ENCODE results near the gene PTPRCAP. TPM values are rescaled to one million over a fixed set of nuclear protein-coding genes. Genes with fewer than 3 reads are reported as not detected.

The PTPRCAP gene
- total RNA-seq, 2 donors from 2014 or later: 94.5 to 119 TPM

- Mint-ChIP-seq H3K36me3 (ENCODE audit: insufficient read depth in 2 of 2) (peaks cover 2 to 5% of the 10 kb centered on the region in 2 donors), H3K4me1 (ENCODE audit: low read depth) (peaks cover 78% of the 10 kb centered on the region), H3K27ac (no peak overlapping the region), H3K27me3 (ENCODE audit: low read depth) (no peaks in the 10 kb centered on the region), H3K9me3 (no peaks in the 10 kb centered on the region), H3K4me3 (peak overlapping the region; percentile 77 to 84)
- DNase-seq (no peak), ATAC-seq (replicated peaks in 1 of 2) (no peak)
Measured at GRCh38 chr11:67442504-67443404, 5.3 kb upstream of the PTPRCAP start.

DNA sequence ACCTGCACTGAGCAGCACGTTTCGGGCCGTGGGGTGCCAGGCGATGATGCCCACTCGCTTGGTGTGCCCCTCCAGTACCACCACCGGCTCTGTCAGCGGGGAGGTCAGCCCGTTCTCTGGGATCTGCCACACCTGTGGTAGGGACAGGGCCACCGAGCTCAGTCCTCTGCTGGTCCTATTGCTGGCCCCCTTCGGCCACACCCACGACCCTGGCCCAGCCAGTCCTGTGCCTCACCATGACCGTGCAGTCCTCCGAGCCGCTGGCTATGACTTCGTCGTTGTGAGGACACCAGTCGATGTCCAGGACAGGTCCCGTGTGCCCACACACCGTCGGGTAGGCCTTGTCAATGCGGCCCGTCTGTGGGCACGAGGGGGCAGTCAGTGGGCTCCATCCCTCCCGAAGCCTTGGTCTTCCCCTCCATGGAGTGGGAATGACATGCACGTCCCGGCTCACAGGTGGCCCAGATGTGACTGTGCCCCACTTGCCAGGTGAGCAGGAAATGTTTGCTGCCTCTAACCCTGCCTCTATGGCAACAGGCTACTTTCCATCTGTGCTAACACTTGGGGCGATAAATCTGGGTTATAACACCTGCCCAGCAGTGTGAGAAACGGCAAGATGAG lies 4.4 kb upstream of the PTPRCAP start:
- H3K27me3 Mint-ChIP-seq (ENCODE audit: low read depth): no peaks in the 10 kb centered on the region
- no peaks in the 10 kb centered on the region for H3K9me3 Mint-ChIP-seq
- H3K4me1 Mint-ChIP-seq (ENCODE audit: low read depth): peaks cover 71% of the 10 kb centered on the region
- DNase-seq (no peak), ATAC-seq (replicated peaks in 1 of 2) (no peak)
- no peak overlapping the region for H3K27ac Mint-ChIP-seq
- H3K36me3 Mint-ChIP-seq (ENCODE audit: insufficient read depth in 2 of 2): peaks cover 2 to 7% of the 10 kb centered on the region in 2 donors
- H3K4me3 Mint-ChIP-seq: peak overlapping the region; percentile 44 to 84

GRCh38 chr11:67441098-67441563 lies 3.6 kb upstream of the PTPRCAP start:
- ATAC-seq (replicated peaks in 1 of 2) (no peak), DNase-seq (no peak)
- H3K27ac Mint-ChIP-seq: no peak overlapping the region
- H3K9me3 Mint-ChIP-seq: no peaks in the 10 kb centered on the region
- H3K4me3 Mint-ChIP-seq: no peak overlapping the region
- H3K27me3 Mint-ChIP-seq (ENCODE audit: low read depth): no peaks in the 10 kb centered on the region
- peaks cover 4 to 11% of the 10 kb centered on the region in 2 donors for H3K36me3 Mint-ChIP-seq (ENCODE audit: insufficient read depth in 2 of 2)
- peaks cover 64% of the 10 kb centered on the region for H3K4me1 Mint-ChIP-seq (ENCODE audit: low read depth)

DNA sequence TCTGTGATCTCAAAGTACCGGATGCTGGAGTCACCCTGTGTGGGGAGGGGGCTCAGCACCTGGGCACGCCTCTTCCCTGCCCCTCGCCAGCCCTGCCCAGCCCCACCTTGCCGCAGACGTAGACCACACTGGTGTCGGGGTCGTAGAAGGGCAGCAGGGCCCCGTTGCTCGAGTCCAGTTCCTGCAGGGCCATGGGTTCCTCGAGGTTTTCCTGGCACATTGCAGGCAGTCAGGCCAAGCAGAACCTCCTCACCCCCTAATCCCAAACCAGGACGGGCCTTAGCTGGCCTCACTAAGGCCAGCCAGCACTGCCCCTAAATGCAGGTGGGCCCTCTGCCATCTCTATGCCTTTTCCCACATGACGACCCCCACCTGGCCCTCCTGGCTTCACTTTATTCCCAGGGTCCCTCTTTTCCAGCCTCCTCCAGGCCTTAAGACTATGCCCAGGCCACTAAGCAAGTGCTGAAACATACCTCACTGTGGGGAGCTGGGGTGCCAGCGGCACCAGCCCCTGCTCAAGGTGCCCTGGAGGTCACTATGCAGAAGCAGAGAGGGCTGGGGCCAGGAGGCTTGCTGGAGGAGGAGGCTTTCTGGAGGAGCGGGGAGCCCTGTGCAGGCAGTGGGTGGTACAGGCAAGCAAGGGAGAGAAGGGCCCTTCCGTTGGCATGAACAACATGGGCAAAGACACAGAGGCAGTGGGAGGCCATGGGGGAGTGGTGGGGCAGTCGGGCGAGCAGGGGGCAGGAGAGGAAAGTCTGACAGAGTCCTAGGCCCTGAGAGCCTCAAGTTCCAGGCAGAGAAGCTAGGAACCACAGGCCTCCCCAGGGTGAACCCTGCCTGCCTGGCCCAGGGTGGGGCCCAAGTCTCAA lies 3.0 kb upstream of the PTPRCAP start:
- ATAC-seq (replicated peaks in 1 of 2): peak in 1 of 2 donors; percentile 6
- Mint-ChIP-seq H3K27ac (peak overlapping the region; percentile 92), H3K9me3 (no peaks in the 10 kb centered on the region), H3K36me3 (ENCODE audit: insufficient read depth in 2 of 2) (peaks cover 7 to 12% of the 10 kb centered on the region in 2 donors), H3K4me1 (ENCODE audit: low read depth) (peaks cover 63% of the 10 kb centered on the region), H3K4me3 (peak overlapping the region; percentile 91 to 97), H3K27me3 (ENCODE audit: low read depth) (no peaks in the 10 kb centered on the region)
- no peak for DNase-seq

GRCh38 chr11:67439321-67440228 lies 2.1 kb upstream of the PTPRCAP start:
- H3K27ac Mint-ChIP-seq: peak overlapping the region; percentile 92
- peaks cover 59% of the 10 kb centered on the region for H3K4me1 Mint-ChIP-seq (ENCODE audit: low read depth)
- no peak for DNase-seq
- H3K9me3 Mint-ChIP-seq: no peaks in the 10 kb centered on the region
- H3K36me3 Mint-ChIP-seq (ENCODE audit: insufficient read depth in 2 of 2): peaks cover 10 to 16% of the 10 kb centered on the region in 2 donors
- H3K27me3 Mint-ChIP-seq (ENCODE audit: low read depth): no peaks in the 10 kb centered on the region
- ATAC-seq (replicated peaks in 1 of 2): peak; percentile 3 to 4
- peak overlapping the region; percentile 91 to 97 for H3K4me3 Mint-ChIP-seq

DNA sequence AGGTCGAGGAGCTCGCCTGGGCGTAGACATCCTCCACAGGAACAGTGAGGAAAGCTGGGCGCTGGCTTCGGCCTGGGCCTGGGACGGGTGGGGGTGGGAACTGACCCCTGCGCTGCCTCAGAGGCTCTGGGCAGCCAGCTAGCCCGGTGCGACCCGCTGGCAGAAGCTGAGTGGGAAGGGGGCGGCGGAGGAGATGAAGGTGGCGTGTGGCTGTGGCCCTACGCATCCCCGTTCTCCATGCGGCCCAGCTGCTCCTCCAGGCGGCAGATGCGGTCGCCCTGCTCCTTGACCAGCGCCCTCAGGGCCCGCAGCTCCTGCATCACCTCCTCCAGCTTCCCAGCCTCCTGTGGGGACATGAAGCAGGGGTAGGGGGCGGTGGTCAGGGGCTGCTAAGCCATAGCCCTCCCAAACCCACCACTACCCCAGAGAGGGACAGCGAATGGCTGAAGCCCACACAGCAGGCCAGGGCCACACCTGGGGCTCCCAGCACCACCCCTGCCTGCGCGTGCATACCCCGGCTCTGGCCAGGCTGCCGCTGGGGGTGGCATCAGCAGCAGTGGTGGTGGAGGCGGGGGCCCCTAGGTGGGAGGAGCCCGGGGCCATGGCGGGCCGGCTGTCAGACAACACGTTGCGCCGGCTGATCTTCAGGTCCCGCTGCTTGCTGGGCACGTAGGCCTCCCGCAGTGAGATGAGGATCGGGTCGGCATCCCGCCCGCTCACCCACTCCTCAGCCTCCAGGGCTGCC lies 848 bp upstream of the PTPRCAP start:
- Mint-ChIP-seq H3K4me1 (ENCODE audit: low read depth) (peaks cover 60% of the 10 kb centered on the region), H3K4me3 (peak overlapping the region; percentile 91 to 97)
- peak; percentile 70 to 78 for ATAC-seq (replicated peaks in 1 of 2)

DNA sequence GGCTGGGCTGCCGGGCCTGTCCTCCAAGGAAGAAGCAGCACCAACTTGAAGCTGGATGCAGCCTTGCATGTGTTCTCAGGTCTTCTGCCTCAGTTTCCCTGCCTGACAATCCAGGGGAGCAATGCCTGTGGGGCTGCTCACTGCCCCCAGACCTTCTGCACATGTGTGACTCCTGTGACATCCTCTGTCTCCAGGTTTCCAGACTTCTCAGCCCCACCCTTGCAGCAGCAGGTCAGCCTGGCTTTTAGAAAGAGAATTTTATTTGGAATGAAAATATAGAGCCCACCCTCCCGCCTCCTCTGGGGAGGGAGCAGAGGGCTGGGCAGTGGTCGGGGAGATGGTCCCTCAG lies 301 bp upstream of the PTPRCAP start:
- Mint-ChIP-seq H3K27ac (peak overlapping the region; percentile 89), H3K36me3 (ENCODE audit: insufficient read depth in 2 of 2) (peaks cover 10 to 18% of the 10 kb centered on the region in 2 donors), H3K4me1 (ENCODE audit: low read depth) (peaks cover 63% of the 10 kb centered on the region), H3K9me3 (no peaks in the 10 kb centered on the region), H3K4me3 (peak overlapping the region; percentile 91 to 97), H3K27me3 (ENCODE audit: low read depth) (no peaks in the 10 kb centered on the region)
- ATAC-seq (replicated peaks in 1 of 2) (no peak), DNase-seq (no peak)

More for the DNA sequence above, 848 bp upstream of the PTPRCAP start:
- peak overlapping the region; percentile 89 for H3K27ac Mint-ChIP-seq
- no peaks in the 10 kb centered on the region for H3K9me3 Mint-ChIP-seq
- H3K27me3 Mint-ChIP-seq (ENCODE audit: low read depth): no peaks in the 10 kb centered on the region
- peak; percentile 89 to 92 for DNase-seq
- peaks cover 10 to 18% of the 10 kb centered on the region in 2 donors for H3K36me3 Mint-ChIP-seq (ENCODE audit: insufficient read depth in 2 of 2)

GRCh38 chr11:67436459-67437081 lies 912 bp downstream of the PTPRCAP start:
- peak overlapping the region; percentile 20 for H3K27ac Mint-ChIP-seq
- H3K4me1 Mint-ChIP-seq (ENCODE audit: low read depth): peaks cover 66% of the 10 kb centered on the region
- peak; percentile 31 to 38 for ATAC-seq (replicated peaks in 1 of 2)
- no peaks in the 10 kb centered on the region for H3K27me3 Mint-ChIP-seq (ENCODE audit: low read depth)
- peaks cover 10 to 24% of the 10 kb centered on the region in 2 donors for H3K36me3 Mint-ChIP-seq (ENCODE audit: insufficient read depth in 2 of 2)
- peak; percentile 76 to 80 for DNase-seq
- H3K9me3 Mint-ChIP-seq: no peaks in the 10 kb centered on the region
- H3K4me3 Mint-ChIP-seq: peak overlapping the region; percentile 91 to 97

DNA sequence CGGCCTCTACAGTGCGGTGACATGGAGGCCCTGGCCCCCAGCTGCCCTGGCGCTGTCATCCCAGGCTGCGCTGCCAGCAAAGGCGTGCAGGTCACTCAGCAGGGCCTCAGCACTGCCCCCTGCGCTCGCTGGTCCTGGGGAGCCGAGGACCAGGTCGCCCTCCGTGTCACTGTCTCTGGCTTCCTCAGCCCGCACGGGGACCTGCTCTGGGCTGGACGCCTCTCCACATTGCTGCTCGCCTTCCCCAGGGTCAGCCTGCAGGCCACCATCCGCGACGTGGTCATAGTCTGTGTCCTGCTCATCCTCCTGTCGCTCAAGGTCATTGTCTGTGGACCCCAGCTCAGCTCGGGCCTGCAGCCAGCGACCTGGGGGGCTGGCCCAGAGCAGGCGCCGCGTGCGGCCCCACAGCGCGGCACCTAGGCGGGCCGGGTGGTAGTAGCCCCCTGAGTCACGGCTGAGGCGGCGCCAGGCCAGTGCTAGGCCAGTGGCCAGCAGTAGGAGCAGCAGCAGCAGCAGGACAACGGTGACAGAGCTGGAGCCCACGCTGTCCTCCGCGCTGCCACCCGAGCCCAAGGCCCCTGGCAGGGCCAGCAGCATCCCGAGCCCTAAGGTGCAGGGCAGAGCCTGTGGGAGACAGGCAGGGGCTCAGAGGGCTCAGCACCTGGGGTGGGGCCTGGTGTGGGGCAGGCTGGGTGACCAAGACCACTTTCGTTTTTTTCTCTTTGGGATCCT lies 1.6 kb downstream of the PTPRCAP start:
- Mint-ChIP-seq H3K4me1 (ENCODE audit: low read depth) (peaks cover 71% of the 10 kb centered on the region), H3K9me3 (no peaks in the 10 kb centered on the region), H3K27ac (peak overlapping the region; percentile 81), H3K4me3 (peak overlapping the region; percentile 91 to 97), H3K27me3 (ENCODE audit: low read depth) (no peaks in the 10 kb centered on the region), H3K36me3 (ENCODE audit: insufficient read depth in 2 of 2) (peaks cover 10 to 24% of the 10 kb centered on the region in 2 donors)
- peak in 1 of 2 donors; percentile 0 for ATAC-seq (replicated peaks in 1 of 2)
- no peak for DNase-seq

- Mint-ChIP-seq H3K36me3 (ENCODE audit: insufficient read depth in 2 of 2) (peaks cover 10 to 24% of the 10 kb centered on the region in 2 donors), H3K27ac (peak overlapping the region; percentile 91), H3K4me3 (peak overlapping the region; percentile 91 to 97), H3K27me3 (ENCODE audit: low read depth) (no peaks in the 10 kb centered on the region), H3K9me3 (no peaks in the 10 kb centered on the region), H3K4me1 (ENCODE audit: low read depth) (peaks cover 71% of the 10 kb centered on the region)
- ATAC-seq (replicated peaks in 1 of 2): no peak
- DNase-seq: no peak
Measured at GRCh38 chr11:67435031-67435726, 2.3 kb downstream of the PTPRCAP start.

All from activated T-cell treated with anti-CD3 and anti-CD28 coated beads, Interleukin-2, amount 50 U/mL, for 72 hours (primary cell).